H1 (cell line): Measurements from ENCODE around the gene TMUB1. TPM values are rescaled to one million over a fixed set of nuclear protein-coding genes. Genes with fewer than 3 reads are reported as not detected.

Source experiments
- CHD7 ChIP-seq: fragments of 300-600 bp; sonication (generic); IDR thresholded peaks from 2 replicates; pipeline ENCODE4 v1.7.1; 2012; ENCODE audit warnings: low read length, moderate library complexity, mild to moderate bottlenecking, inconsistent platforms; ENCODE audit not compliant: insufficient replicate concordance
- KDM1A ChIP-seq: fragments of 200-600, 300-600 bp; sonication (generic); IDR thresholded peaks from 2 replicates; pipeline ENCODE4 v1.7.1; 2016; ENCODE audit warnings: mild to moderate bottlenecking, low read length, borderline replicate concordance
- TEAD4 ChIP-seq: IDR thresholded peaks from 2 replicates; pipeline ENCODE4 v1.6.1; 2012; ENCODE audit warnings: low read depth, low read length, inconsistent platforms, mixed read lengths
- polyA plus RNA-seq, 7 experiments: library from polyadenylated mRNA; depleted of rRNA in 3 of 7; stranded (reverse) in 5 of 7; unstranded in 2 of 7; fragments of >200 nt in 5 of 7; fragments of 200-250 nt in 2 of 7; gene quantifications; 1 replicate in 5 of 7; 2 replicates in 1 of 7; 4 replicates in 1 of 7; pipeline versions ENCODE4 v1.2.1 to v1.2.3, GENCODE V29; 2011 to 2013; ENCODE audit warnings: missing spikeins in 2 of 7, mixed read lengths in 2 of 7
- total RNA-seq: library from RNA; stranded (reverse); fragmentation: NEBNext Ultra II Directional; extraction: Animal tissue kit (Norgen Biotek cat#: 25700); gene quantifications from 2 replicates; pipeline ENCODE4 v1.2.1, GENCODE V29; 2021

TMUB1 gene
- total and polyA plus RNA-seq, 2 of the 8 experiments (the other 6 are each of a cell fraction or from before 2014, with no cell fraction given) = 41.4 to 56.2 TPM

DNA sequence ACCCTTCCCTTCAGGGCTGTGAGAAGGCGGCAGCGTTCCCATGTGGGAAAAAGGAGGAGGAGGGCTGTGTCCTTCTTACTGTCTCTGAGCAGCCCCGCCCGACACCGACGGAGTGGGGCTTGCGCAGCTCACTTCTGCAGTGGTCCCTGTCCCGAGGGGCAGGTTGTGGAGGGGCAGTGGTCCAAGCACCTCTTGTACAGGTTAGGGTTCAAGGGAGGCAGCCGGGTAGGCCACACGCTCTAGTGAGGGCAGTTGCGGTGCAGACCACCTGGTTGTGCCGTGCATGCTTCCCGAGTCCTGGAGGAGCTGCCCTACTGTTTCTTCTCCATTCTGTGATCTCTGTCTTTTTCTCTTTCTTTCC lies 35.7 kb upstream of the TMUB1 start (continued):
- TF ChIP-seq CHD7 = no peak
- TF ChIP-seq KDM1A = no peak
- no peak for TF ChIP-seq TEAD4
